Measurements from ENCODE around the gene LRBA. TPM values are rescaled to one million over a fixed set of nuclear protein-coding genes. Genes with fewer than 3 reads are reported as not detected.

Gene LRBA
- polyA plus RNA-seq, 1 of the 3 experiments (the other 2 are of a cell fraction), result 11.4 TPM

GRCh38 chr4:150366487-150366999 is 648.5 kb downstream of the LRBA start (continued):
- TF ChIP-seq REST (IDR thresholded peaks at IDR 0.05; ENCODE audit: low read depth, low read length) (no peak), CTCF (IDR thresholded peaks at IDR 0.05) (no peak), MEF2A (IDR thresholded peaks at IDR 0.05; ENCODE audit: borderline replicate concordance, low read depth) (no peak), PBX3 (IDR thresholded peaks at IDR 0.05) (no peak), RXRA (IDR thresholded peaks at IDR 0.05; ENCODE audit: borderline replicate concordance, low read depth) (no peak), GATA2 (CRISPR knock-in tag; IDR thresholded peaks at IDR 0.05) (no peak), FOXM1 (IDR thresholded peaks at IDR 0.05; ENCODE audit: low read depth) (no peak), MXI1 (IDR thresholded peaks at IDR 0.05; ENCODE audit: low read depth, low read length) (peak; percentile 33; the same call in 1 of the 2 replicates), GABPA (IDR thresholded peaks at IDR 0.05; ENCODE audit: low read depth) (no peak), JUND (IDR thresholded peaks at IDR 0.05) (no peak), FOXJ3 (CRISPR knock-in tag; IDR thresholded peaks at IDR 0.05) (no peak), ELF1 (IDR thresholded peaks at IDR 0.05) (no peak), YY1 (IDR thresholded peaks at IDR 0.05; ENCODE audit: low read depth) (no peak), RAD21 (IDR thresholded peaks at IDR 0.05; ENCODE audit: low read length) (0 out of 2 replicates have a peak, but pooled peaks have one; percentile 19)

Measured in SK-N-SH (cell line).